VCaP (cell line): ENCODE data around the gene MRPL45.

Experiments used
- H3K27ac ChIP-seq: fragments of 450-650 bp; 2 replicates; pipeline ENCODE4 v1.5.1; 2017
- CTCF ChIP-seq: fragments of 450-650 bp; conservative IDR thresholded peaks from 2 replicates; pipeline ENCODE4 v1.5.1; 2017; ENCODE audit warnings: mild to moderate bottlenecking, moderate library complexity

Gene MRPL45

DNA sequence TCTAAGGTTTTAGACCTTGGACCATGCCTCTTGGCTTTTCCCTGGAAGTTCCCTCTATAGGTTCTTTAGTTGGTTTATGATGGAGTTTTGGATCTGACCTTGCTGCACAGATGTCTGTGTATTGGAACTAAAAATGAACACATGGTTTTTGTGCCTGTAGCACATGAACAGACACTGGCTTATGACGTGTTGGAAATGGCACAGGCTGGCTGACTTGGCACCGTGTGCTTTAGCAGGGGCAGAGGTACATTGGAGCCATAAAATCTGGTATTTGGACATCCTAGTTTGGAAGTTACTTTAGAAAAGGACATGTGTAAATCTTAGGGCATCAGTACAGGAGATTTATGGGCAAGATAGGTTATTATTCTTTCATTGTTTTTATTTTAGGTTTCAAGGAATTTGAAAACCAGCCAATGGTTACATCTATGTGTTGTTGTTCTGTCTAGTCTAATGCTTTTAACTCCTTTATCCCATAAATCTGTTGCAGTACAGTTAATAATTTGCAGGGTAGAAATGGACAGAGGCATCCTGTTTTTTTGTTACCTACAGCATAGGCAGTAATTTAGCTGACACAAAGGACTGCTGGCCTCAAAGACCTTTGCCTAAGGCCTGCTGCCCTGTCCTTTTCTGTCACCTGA, 60.6 kb downstream of the MRPL45 start:
- TF ChIP-seq CTCF: no peak
- H3K27ac ChIP-seq: peak overlapping the region; percentile 87

- peak overlapping the region; percentile 87 for H3K27ac ChIP-seq
- TF ChIP-seq CTCF: no peak
Measured at GRCh38 chr17:38358586-38359513, 61.9 kb downstream of the MRPL45 start.

- no peak overlapping the region for H3K27ac ChIP-seq
- TF ChIP-seq CTCF: no peak
Measured at GRCh38 chr17:38361694-38362465, 64.9 kb downstream of the MRPL45 start.

- H3K27ac ChIP-seq: no peak overlapping the region
- no peak for TF ChIP-seq CTCF
Measured at GRCh38 chr17:38363016-38363415, 66.0 kb downstream of the MRPL45 start.

GRCh38 chr17:38364741-38365140, 67.8 kb downstream of the MRPL45 start:
- TF ChIP-seq CTCF: no peak
- no peak overlapping the region for H3K27ac ChIP-seq

GRCh38 chr17:38369124-38369886, 72.3 kb downstream of the MRPL45 start:
- H3K27ac ChIP-seq: no peak overlapping the region
- TF ChIP-seq CTCF: no peak
